H1 (cell line): ENCODE data around the gene JOSD2. TPM values are rescaled to one million over a fixed set of nuclear protein-coding genes. Genes with fewer than 3 reads are reported as not detected.
A peak's percentile ranks its signal among the peaks of the same experiment; 100 is the strongest.

Experiments
- CTCF ChIA-PET: fragments of 300-600 bp; sonication (Branson Sonifier 250); formaldehyde crosslinking; loops from one replicate; lab custom pipeline; 2021; ENCODE audit not compliant: partially characterized antibody; lab: Charles Lee
- POLR2A ChIA-PET: fragments of 300-600 bp; sonication (Branson Sonifier 250); formaldehyde crosslinking; loops from one replicate; lab custom pipeline; 2021; ENCODE audit warnings: inconsistent platforms; ENCODE audit not compliant: partially characterized antibody; lab: Charles Lee
- DNase-seq, 2 experiments: peaks; one replicate each; pipeline versions ENCODE4 v3.0.0 to v3.0.0-alpha.2; 2010 to 2022; ENCODE audit warnings: low spot score in 2 of 2, low read depth in 1 of 2, mixed read lengths in 1 of 2
- FAIRE-seq: peaks from 2 replicates; lab custom pipeline; 2011; peaks lifted over from hg19 to GRCh38; lab: Jason Lieb, UNC
- H2AFZ ChIP-seq: 2 replicates; pipeline ENCODE4 v1.8.1; 2012; ENCODE audit warnings: low read length, inconsistent platforms
- H2AK5ac ChIP-seq: 2 replicates; pipeline ENCODE4 v1.6.1; 2013; ENCODE audit warnings: low read depth, low read length
- H2BK120ac ChIP-seq: replicated peaks from 2 replicates; pipeline ENCODE3; 2013; ENCODE audit warnings: low read depth, low read length, inconsistent platforms
- H2BK12ac ChIP-seq: 2 replicates; pipeline ENCODE4 v1.6.1; 2013; ENCODE audit warnings: low read depth, low read length
- H2BK15ac ChIP-seq: 2 replicates; pipeline ENCODE4 v1.6.1; 2013; ENCODE audit warnings: low read length
- H2BK20ac ChIP-seq: 2 replicates; pipeline ENCODE4 v1.6.1; 2013; ENCODE audit warnings: low read length
- H2BK5ac ChIP-seq: 2 replicates; pipeline ENCODE4 v1.6.1; 2013; ENCODE audit warnings: low read depth, low read length
- H3K14ac ChIP-seq: 2 replicates; pipeline ENCODE4 v1.6.1; 2013; ENCODE audit warnings: inconsistent platforms; ENCODE audit not compliant: insufficient read length
- H3K18ac ChIP-seq: 2 replicates; pipeline ENCODE4 v1.6.1; 2013; ENCODE audit warnings: low read length; ENCODE audit errors: extremely low read depth
- H3K23ac ChIP-seq: 2 replicates; pipeline ENCODE4 v1.6.1; 2013; ENCODE audit warnings: inconsistent platforms; ENCODE audit not compliant: insufficient read length
- H3K23me2 ChIP-seq: 2 replicates; pipeline ENCODE4 v1.6.1; 2013; ENCODE audit warnings: low read depth, low read length
- H3K27ac ChIP-seq: 2 replicates; pipeline ENCODE4 v1.6.1; 2011; ENCODE audit warnings: low read depth, low read length, inconsistent platforms
- H3K27me3 ChIP-seq, 4 experiments: replicated peaks in 1 of 4; 1 replicate in 1 of 4; 2 replicates in 3 of 4; pipeline versions ENCODE4 v1.6.1 to v1.8.1; 2011 to 2013; ENCODE audit warnings: low read length in 3 of 4, mild to moderate bottlenecking in 3 of 4, inconsistent platforms in 2 of 4, mixed read lengths in 2 of 4, moderate library complexity in 1 of 4; ENCODE audit not compliant: control insufficient read depth in 3 of 4, insufficient read depth in 3 of 4; ENCODE audit errors: extremely low read depth in 1 of 4
- H3K36me3 ChIP-seq, 4 experiments: 2 replicates each; pipeline versions ENCODE4 v1.6.1 to v1.8.1; 2011 to 2013; ENCODE audit warnings: mild to moderate bottlenecking in 4 of 4, low read length in 3 of 4, moderate library complexity in 2 of 4, control low read depth in 1 of 4, inconsistent platforms in 1 of 4; ENCODE audit not compliant: insufficient read depth in 4 of 4, control insufficient read depth in 2 of 4
- H3K4ac ChIP-seq: replicated peaks from 2 replicates; pipeline ENCODE3; 2013; ENCODE audit warnings: low read length, low read depth, mixed read lengths, inconsistent platforms; ENCODE audit not compliant: insufficient read length
- H3K4me1 ChIP-seq, 4 experiments: replicated peaks in 1 of 4; 1 replicate in 1 of 4; 2 replicates in 3 of 4; pipeline versions ENCODE4 v1.6.1 to v1.8.1; 2011 to 2013; ENCODE audit warnings: low read length in 3 of 4, inconsistent platforms in 2 of 4, mixed read lengths in 1 of 4; ENCODE audit not compliant: insufficient read depth in 4 of 4, control insufficient read depth in 3 of 4
- H3K4me2 ChIP-seq, 2 experiments: 2 replicates each; pipeline versions ENCODE4 v1.6.1 to v1.8.1; 2011 to 2013; ENCODE audit warnings: low read depth in 2 of 2, low read length in 2 of 2, control low read depth in 1 of 2, inconsistent platforms in 1 of 2, mild to moderate bottlenecking in 1 of 2; ENCODE audit not compliant: insufficient read depth in 1 of 2
- H3K4me3 ChIP-seq, 4 experiments: fragments of 200-600, 300-600 bp in 1 of 4; sonication (generic), shearing (Covaris generic), sonication (Bioruptor Twin) in 1 of 4; 2 replicates each; pipeline versions ENCODE4 v1.5.1 to v1.8.1; 2011 to 2016; ENCODE audit warnings: low read length in 4 of 4, low read depth in 3 of 4, control low read depth in 2 of 4, inconsistent platforms in 2 of 4, mild to moderate bottlenecking in 2 of 4, mixed read lengths in 1 of 4, moderate library complexity in 1 of 4; ENCODE audit not compliant: insufficient read depth in 2 of 4; ENCODE audit errors: extremely low read depth in 1 of 4
- H3K56ac ChIP-seq: replicated peaks from 2 replicates; pipeline ENCODE3; 2013; ENCODE audit warnings: low read depth, mild to moderate bottlenecking, mixed read lengths, low read length, inconsistent platforms; ENCODE audit not compliant: insufficient read length
- H3K79me1 ChIP-seq: 2 replicates; pipeline ENCODE4 v1.6.1; 2013; ENCODE audit warnings: low read depth, low read length, control low read depth
- H3K79me2 ChIP-seq, 2 experiments: 2 replicates each; pipeline versions ENCODE4 v1.6.1 to v1.8.1; 2012 to 2013; ENCODE audit warnings: low read length in 2 of 2, mild to moderate bottlenecking in 2 of 2, inconsistent platforms in 1 of 2; ENCODE audit not compliant: insufficient read depth in 2 of 2, control insufficient read depth in 1 of 2
- H3K9ac ChIP-seq, 4 experiments: replicated peaks in 1 of 4; 1 replicate in 1 of 4; 2 replicates in 3 of 4; pipeline versions ENCODE4 v1.6.1 to v1.8.1; 2011 to 2013; ENCODE audit warnings: low read depth in 3 of 4, low read length in 3 of 4, control low read depth in 2 of 4, mild to moderate bottlenecking in 2 of 4, moderate library complexity in 2 of 4, inconsistent platforms in 1 of 4; ENCODE audit errors: extremely low read depth in 1 of 4
- H3K9me3 ChIP-seq, 2 experiments: 2 replicates each; pipeline versions ENCODE4 v1.6.1 to v1.8.1; 2012 to 2013; ENCODE audit warnings: mild to moderate bottlenecking in 2 of 2, moderate library complexity in 2 of 2, control low read depth in 1 of 2, inconsistent platforms in 1 of 2, low read depth in 1 of 2, low read length in 1 of 2, mixed read lengths in 1 of 2; ENCODE audit not compliant: insufficient read depth in 2 of 2
- H4K20me1 ChIP-seq, 2 experiments: replicated peaks in 1 of 2; 2 replicates each; pipeline versions ENCODE3 to v1.8.1; 2011 to 2013; ENCODE audit warnings: inconsistent platforms in 2 of 2, low read length in 2 of 2, mild to moderate bottlenecking in 1 of 2; ENCODE audit not compliant: insufficient read depth in 2 of 2, control insufficient read depth in 1 of 2
- H4K5ac ChIP-seq: 2 replicates; pipeline ENCODE4 v1.6.1; 2013; ENCODE audit warnings: low read length, low read depth, mixed read lengths, inconsistent platforms; ENCODE audit not compliant: insufficient read length
- H4K8ac ChIP-seq: 2 replicates; pipeline ENCODE4 v1.8.0; 2013; ENCODE audit warnings: mild to moderate bottlenecking, moderate library complexity, low read length, inconsistent platforms; ENCODE audit not compliant: insufficient read depth; ENCODE audit errors: extremely low read depth
- H4K91ac ChIP-seq: replicated peaks from 2 replicates; pipeline ENCODE3; 2013; ENCODE audit warnings: low read length, mixed read lengths, inconsistent platforms; ENCODE audit not compliant: insufficient read length
- JUN ChIP-seq: IDR thresholded peaks from 2 replicates; pipeline ENCODE4 v1.6.1; 2011; ENCODE audit warnings: low read depth, mild to moderate bottlenecking, improper control_type of control experiment, low read length
- KDM1A ChIP-seq: fragments of 200-600, 300-600 bp; sonication (generic); IDR thresholded peaks from 2 replicates; pipeline ENCODE4 v1.7.1; 2016; ENCODE audit warnings: mild to moderate bottlenecking, low read length, borderline replicate concordance
- KDM4A ChIP-seq: IDR thresholded peaks from one replicate; pipeline ENCODE4 v1.7.1; 2012; ENCODE audit warnings: low read depth, mild to moderate bottlenecking, moderate library complexity, low read length, inconsistent platforms; ENCODE audit not compliant: severe bottlenecking
- TAF7 ChIP-seq: optimal IDR thresholded peaks from 2 replicates; pipeline ENCODE3; 2011; ENCODE audit warnings: low read depth, mild to moderate bottlenecking, inconsistent platforms, low read length, moderate library complexity, borderline replicate concordance
- WGBS, 2 experiments: shearing (Covaris generic) in 1 of 2; methylation state at CpG; one replicate each; pipeline versions ENCODE4 v1.1.6 to v1.1.7; 2013 to 2015; ENCODE audit warnings: low lambda C conversion rate in 2 of 2, mixed read lengths in 2 of 2, inconsistent platforms in 1 of 2, low coverage in 1 of 2, missing lambda C conversion rate in 1 of 2; ENCODE audit not compliant: insufficient replicate concordance in 2 of 2, insufficient coverage in 1 of 2, insufficient read length in 1 of 2; ENCODE audit errors: extremely low coverage in 1 of 2, missing lambda C conversion rate in 1 of 2; 5-methylcytosine and 5-hydroxymethylcytosine counted together
- polyA plus RNA-seq, 7 experiments: library from polyadenylated mRNA; depleted of rRNA in 3 of 7; stranded (reverse) in 5 of 7; unstranded in 2 of 7; fragments of >200 nt in 5 of 7; fragments of 200-250 nt in 2 of 7; gene quantifications; 1 replicate in 5 of 7; 2 replicates in 1 of 7; 4 replicates in 1 of 7; pipeline versions ENCODE4 v1.2.1 to v1.2.3, GENCODE V29; 2011 to 2013; ENCODE audit warnings: missing spikeins in 2 of 7, mixed read lengths in 2 of 7
- total RNA-seq: library from RNA; stranded (reverse); fragmentation: NEBNext Ultra II Directional; extraction: Animal tissue kit (Norgen Biotek cat#: 25700); gene quantifications from 2 replicates; pipeline ENCODE4 v1.2.1, GENCODE V29; 2021

Gene JOSD2
- total and polyA plus RNA-seq, 2 of the 8 experiments (the other 6 are each of a cell fraction or from before 2014, with no cell fraction given) = 1.9 to 6.6 TPM

- no peak overlapping the region for H3K4ac ChIP-seq
- H3K27ac ChIP-seq = no peak overlapping the region
- H3K79me1 ChIP-seq = peaks cover 10% of the 10 kb centered on the region
- H2BK15ac ChIP-seq = no peak overlapping the region
- peaks cover 2% of the 10 kb centered on the region; the same call in 1 of the 2 replicates for H3K23me2 ChIP-seq
- no peak for FAIRE-seq
- H2BK120ac ChIP-seq = no peak overlapping the region
- H3K56ac ChIP-seq = no peak overlapping the region
- CTCF ChIA-PET = interaction anchor here (1.1 to 3.8 kb wide), 4 partner anchors 9 to 446 kb away, joined by 3 to 21 read pairs (median 4); no protein-coding TSS in a partner anchor
- peak overlapping the region; percentile 95 for H4K8ac ChIP-seq
- WGBS, 2 experiments = 77% methylated on average over 29 of the region's 29 CpGs; no CpG with 5 or more reads in 1 of the 2 experiments
- H3K23ac ChIP-seq = no peak overlapping the region
- no peak overlapping the region for H4K5ac ChIP-seq
- no peak overlapping the region for H2BK12ac ChIP-seq
- peak overlapping the region; percentile 25 for H4K91ac ChIP-seq
- H3K4me2 ChIP-seq = peak overlapping the region; percentile 19 to 59
- H2AK5ac ChIP-seq = no peak overlapping the region
- H3K27me3 ChIP-seq = no peaks in the 10 kb centered on the region; a peak in 1 of 7 replicates
- H2AFZ ChIP-seq = no peak overlapping the region; the same call in 1 of the 2 replicates
- H4K20me1 ChIP-seq = peaks cover 6 to 8% of the 10 kb centered on the region in 2 experiments
- peak; percentile 10; the same call in 1 of the 2 replicates for TF ChIP-seq KDM1A
- TF ChIP-seq TAF7 = no peak
- no peak for TF ChIP-seq JUN
- TF ChIP-seq KDM4A = peak; percentile 35
- TF ChIP-seq, all 59 proteins: peak for 2
- POLR2A ChIA-PET = interaction anchor here (0.6 to 2.7 kb wide), 6 partner anchors 10 to 51 kb away, joined by 3 to 12 read pairs (median 5); no protein-coding TSS in a partner anchor
- Histone ChIP-seq H3K36me3 (peaks cover 2 to 27% (median 7%) of the 10 kb centered on the region in 4 experiments; a peak in 5 of 8 replicates), H3K79me2 (peaks cover 4 to 16% of the 10 kb centered on the region in 2 experiments; a peak in 3 of 4 replicates), H3K4me1 (no peaks in the 10 kb centered on the region), H3K9me3 (peaks cover 3 to 6% of the 10 kb centered on the region in 2 experiments; a peak in 3 of 4 replicates), H3K14ac (no peak overlapping the region), H3K18ac (no peak overlapping the region), H2BK20ac (no peak overlapping the region), H3K4me3 (peak overlapping the region in 2 of 4 experiments; percentile 79 to 92; a peak in 4 of 8 replicates), H2BK5ac (no peak overlapping the region), H3K9ac (no peak overlapping the region)
- DNase-seq = no peak
Observed at GRCh38 chr19:50475736-50476223, 35.2 kb downstream of the JOSD2 start.
